Measurements from ENCODE around the gene TNNI3K. TPM values are rescaled to one million over a fixed set of nuclear protein-coding genes. Genes with fewer than 3 reads are reported as not detected.

Gene TNNI3K
- total RNA-seq, 1 experiment from 2014 or later: not detected

DNA sequence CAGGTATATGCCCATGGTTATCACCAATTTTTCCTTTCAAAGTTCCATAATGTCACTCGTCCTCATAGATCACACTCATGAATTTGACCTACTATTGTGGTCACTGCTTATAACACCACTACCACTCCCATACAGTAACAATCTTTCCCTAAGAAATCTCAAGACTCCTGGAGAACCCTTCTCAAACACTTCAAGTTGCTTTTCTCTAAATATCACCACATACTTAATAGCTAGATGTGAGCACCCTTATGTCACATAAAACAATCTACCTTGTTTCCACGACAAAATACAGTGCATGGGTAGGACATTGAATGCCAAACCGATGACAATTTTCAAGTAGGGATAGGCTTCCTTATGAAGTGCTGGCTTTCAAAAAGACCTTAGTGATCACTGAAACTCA, 172.7 kb downstream of the TNNI3K start:
- BruUV-seq (replicated peaks): no TSS peak
- Histone ChIP-seq H3K9me3 (ENCODE audit: low read depth, low read length, poor library complexity, severe bottlenecking) (no peaks in the 10 kb centered on the region), H3K4me1 (ENCODE audit: insufficient read depth, low read length, poor library complexity, severe bottlenecking) (no peaks in the 10 kb centered on the region), H3K4me3 (ENCODE audit: low read depth, low read length, poor library complexity, severe bottlenecking) (no peak overlapping the region), H3K27me3 (replicated peaks; ENCODE audit: insufficient read depth, low read depth, low read length, poor library complexity) (no peaks in the 10 kb centered on the region), H3K36me3 (ENCODE audit: insufficient read depth, low read length, poor library complexity, severe bottlenecking) (no peaks in the 10 kb centered on the region), H3K27ac (ENCODE audit: low read depth, low read length, poor library complexity, severe bottlenecking) (no peak overlapping the region)
- POLR2A ChIA-PET (ENCODE audit: low non-redundant PET): no interaction called here
- no peak for TF ChIP-seq CTCF (conservative IDR thresholded peaks at IDR 0.05; ENCODE audit: low read depth, low read length)
- no peak for TF ChIP-seq EZH2 (IDR thresholded peaks at IDR 0.05; ENCODE audit: borderline replicate concordance, low read depth, low read length, poor library complexity, severe bottlenecking)
- no peak for DNase-seq (ENCODE audit: low spot score)
- intact Hi-C loops (cut with micrococcal nuclease; ENCODE audit: unreplicated experiment): no loop called here
- CTCF ChIA-PET: no interaction called here

- no peaks in the 10 kb centered on the region for H3K9me3 ChIP-seq (ENCODE audit: low read depth, low read length, poor library complexity, severe bottlenecking)
- ChIA-PET POLR2A (ENCODE audit: low non-redundant PET) (no interaction called here), CTCF (no interaction called here)
- H3K4me3 ChIP-seq (ENCODE audit: low read depth, low read length, poor library complexity, severe bottlenecking): no peak overlapping the region
- no peaks in the 10 kb centered on the region for H3K36me3 ChIP-seq (ENCODE audit: insufficient read depth, low read length, poor library complexity, severe bottlenecking)
- no peak for DNase-seq (ENCODE audit: low spot score)
- H3K27me3 ChIP-seq (replicated peaks; ENCODE audit: insufficient read depth, low read depth, low read length, poor library complexity): no peaks in the 10 kb centered on the region
- no peaks in the 10 kb centered on the region for H3K4me1 ChIP-seq (ENCODE audit: insufficient read depth, low read length, poor library complexity, severe bottlenecking)
- intact Hi-C loops (cut with micrococcal nuclease; ENCODE audit: unreplicated experiment): no loop called here
- no peak overlapping the region for H3K27ac ChIP-seq (ENCODE audit: low read depth, low read length, poor library complexity, severe bottlenecking)
- BruUV-seq (replicated peaks): no TSS peak
- TF ChIP-seq EZH2 (IDR thresholded peaks at IDR 0.05; ENCODE audit: borderline replicate concordance, low read depth, low read length, poor library complexity, severe bottlenecking) (no peak), CTCF (conservative IDR thresholded peaks at IDR 0.05; ENCODE audit: low read depth, low read length) (no peak)
Observed at GRCh38 chr1:74412244-74412643, 177.1 kb downstream of the TNNI3K start.

GRCh38 chr1:74415935-74416334, 180.7 kb downstream of the TNNI3K start:
- Histone ChIP-seq H3K36me3 (ENCODE audit: insufficient read depth, low read length, poor library complexity, severe bottlenecking) (no peaks in the 10 kb centered on the region), H3K27me3 (replicated peaks; ENCODE audit: insufficient read depth, low read depth, low read length, poor library complexity) (peaks cover 9% of the 10 kb centered on the region), H3K4me3 (ENCODE audit: low read depth, low read length, poor library complexity, severe bottlenecking) (no peak overlapping the region), H3K9me3 (ENCODE audit: low read depth, low read length, poor library complexity, severe bottlenecking) (no peaks in the 10 kb centered on the region), H3K4me1 (ENCODE audit: insufficient read depth, low read length, poor library complexity, severe bottlenecking) (no peaks in the 10 kb centered on the region), H3K27ac (ENCODE audit: low read depth, low read length, poor library complexity, severe bottlenecking) (no peak overlapping the region)
- ChIA-PET CTCF (no interaction called here), POLR2A (ENCODE audit: low non-redundant PET) (no interaction called here)
- DNase-seq (ENCODE audit: low spot score): no peak
- no TSS peak for BruUV-seq (replicated peaks)
- TF ChIP-seq EZH2 (IDR thresholded peaks at IDR 0.05; ENCODE audit: borderline replicate concordance, low read depth, low read length, poor library complexity, severe bottlenecking): no peak
- no peak for TF ChIP-seq CTCF (conservative IDR thresholded peaks at IDR 0.05; ENCODE audit: low read depth, low read length)
- intact Hi-C loops (cut with micrococcal nuclease; ENCODE audit: unreplicated experiment): no loop called here
